Endometrial microvascular endothelial cells (primary cell): ENCODE data around the gene PRKCSH. TPM values are rescaled to one million over a fixed set of nuclear protein-coding genes. Genes with fewer than 3 reads are reported as not detected.
"Not testable (repeated sequence)": the region's sequence is repeated elsewhere in the genome, so short reads cannot be mapped to it uniquely, and the experiment has no call there.

Source experiments
- in situ Hi-C: cut with HindIII; loops from 2 replicates; pipeline ENCODE4 v1.10.0; 2017; ENCODE audit warnings: low sequenced_read_pairs, low pct_unique_long_range_greater_than_20kb; ENCODE audit errors: inconsistent ontology term
- total RNA-seq: library from RNA; depleted of rRNA; stranded (reverse); fragments of >200 nt; gene quantifications from one replicate; pipeline ENCODE4 v1.2.3, GENCODE V29; 2015; ENCODE audit errors: inconsistent ontology term

PRKCSH gene
- total RNA-seq, 1 donor from 2014 or later, result 261 TPM

DNA sequence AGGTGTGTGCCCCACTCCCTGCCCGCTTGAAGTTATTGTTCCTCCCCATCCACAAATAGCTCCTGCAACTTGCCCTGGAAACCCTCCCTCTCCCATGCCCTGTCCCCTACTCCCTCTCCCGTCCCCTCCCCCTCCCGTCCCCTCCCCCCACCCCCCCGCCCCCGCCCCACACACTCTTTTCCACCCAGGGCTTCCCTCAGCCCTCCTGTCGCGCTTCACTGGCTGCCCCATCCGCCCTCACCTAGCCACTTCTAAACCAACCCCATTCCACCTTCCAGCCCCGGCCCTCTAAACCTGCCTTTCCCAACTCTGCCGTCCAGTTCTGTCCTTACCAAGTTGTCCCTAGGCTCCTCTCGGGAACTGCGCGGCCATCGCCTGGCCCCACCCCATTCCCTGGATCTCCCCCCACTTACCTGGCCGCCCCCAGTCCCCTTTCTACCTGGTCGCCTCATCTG is 17.3 kb upstream of the PRKCSH start:
- in situ Hi-C loops, result no loop called here

DNA sequence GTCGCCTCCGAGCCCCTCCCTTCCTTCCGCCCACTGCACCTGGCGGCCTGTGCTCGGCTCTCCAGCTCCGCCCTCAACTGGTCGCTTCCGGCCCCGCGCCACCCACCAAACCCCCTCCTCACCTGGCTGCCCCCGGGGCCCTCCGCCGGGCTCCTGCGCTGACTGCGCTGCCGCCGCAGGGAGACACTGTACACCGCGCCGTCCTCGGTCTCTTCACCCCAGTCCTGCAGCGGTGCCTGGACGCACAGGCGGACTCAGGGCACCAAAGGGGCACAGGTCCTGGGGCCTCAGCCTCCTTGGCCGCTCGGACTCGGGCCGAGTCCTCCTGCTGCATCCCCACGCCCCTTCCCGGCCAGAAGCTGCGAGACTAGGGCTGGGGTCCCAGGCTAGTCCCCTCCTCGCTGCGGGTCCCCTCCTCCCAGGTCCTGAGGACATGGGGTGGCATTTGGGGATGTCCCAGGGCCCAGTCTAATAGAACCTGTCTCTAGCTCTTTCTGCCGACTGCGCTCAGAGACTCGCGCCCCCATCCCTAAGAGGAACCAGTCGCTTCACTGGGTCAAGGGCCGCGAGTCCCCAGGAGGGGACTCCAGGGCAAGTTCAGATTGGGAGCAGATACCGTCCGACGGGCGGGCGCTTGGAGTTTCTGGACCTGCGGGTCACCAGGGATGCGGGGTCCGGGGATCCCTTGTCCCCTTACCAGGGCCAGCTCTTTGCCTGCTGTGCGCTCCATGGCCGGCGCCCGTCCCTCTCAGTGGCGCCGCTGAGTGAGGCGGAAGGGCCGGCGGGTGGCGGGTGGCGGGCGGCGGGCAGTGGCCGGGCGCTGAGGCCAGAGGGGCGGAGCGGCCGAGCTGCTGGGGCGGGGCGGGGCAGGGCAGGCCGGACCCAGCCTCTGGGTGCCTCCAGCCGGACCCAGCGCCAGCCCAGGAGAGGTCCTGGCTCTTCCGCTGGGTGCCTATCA is 16.6 kb upstream of the PRKCSH start, which contains the start of gene RGL3:
Gene RGL3, minus strand, starts transcription at position 766 of the 958 bp plus-strand sequence. Its CDS starts 36 bp downstream, at position 730.
- in situ Hi-C loops, result no loop called here

DNA sequence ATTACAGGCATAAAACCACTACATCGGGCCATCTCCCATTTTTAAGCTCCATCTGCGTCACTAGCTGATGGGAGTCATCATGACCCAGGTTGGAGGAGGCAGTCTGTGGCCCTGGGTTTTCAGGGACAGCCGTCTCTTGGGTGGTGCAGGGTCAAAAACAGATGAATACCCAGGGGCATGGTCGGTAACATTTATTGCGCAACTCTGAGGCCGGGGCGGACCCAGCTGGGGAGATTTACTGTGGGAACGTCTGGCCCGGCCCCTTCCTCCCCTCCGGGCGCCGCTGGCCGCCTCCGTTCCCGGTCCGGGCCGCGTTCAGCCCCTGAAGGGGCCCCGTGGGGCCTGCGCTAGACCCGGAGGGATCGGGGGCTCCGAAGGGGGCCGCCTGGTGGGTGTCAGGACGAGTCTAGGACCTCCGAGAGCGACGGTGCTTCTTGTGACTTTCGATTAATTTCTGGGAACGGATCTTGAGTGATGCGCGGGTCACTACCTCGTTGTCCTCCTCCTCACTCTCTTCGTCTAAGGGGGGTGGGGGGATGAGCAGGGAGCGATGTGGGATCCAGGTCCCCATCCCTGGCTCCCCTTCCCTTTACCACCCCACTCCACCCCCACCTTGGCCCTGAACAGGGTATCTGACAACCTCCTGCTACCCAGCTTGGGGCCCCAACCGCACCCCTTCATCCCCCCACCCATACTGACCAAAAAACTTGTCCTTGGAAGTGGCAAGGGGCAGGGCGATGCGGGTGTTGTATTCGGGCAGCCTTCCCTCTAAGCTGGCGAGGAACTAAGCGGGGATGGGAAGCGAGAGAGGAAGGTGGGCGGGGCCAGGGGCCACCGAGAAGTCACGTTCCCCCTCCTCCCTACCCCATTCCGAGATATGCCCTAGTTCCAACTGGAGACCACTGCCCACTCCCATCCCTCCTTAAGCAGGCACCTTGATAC is 14.7 kb upstream of the PRKCSH start:
- in situ Hi-C loops, result no loop called here

DNA sequence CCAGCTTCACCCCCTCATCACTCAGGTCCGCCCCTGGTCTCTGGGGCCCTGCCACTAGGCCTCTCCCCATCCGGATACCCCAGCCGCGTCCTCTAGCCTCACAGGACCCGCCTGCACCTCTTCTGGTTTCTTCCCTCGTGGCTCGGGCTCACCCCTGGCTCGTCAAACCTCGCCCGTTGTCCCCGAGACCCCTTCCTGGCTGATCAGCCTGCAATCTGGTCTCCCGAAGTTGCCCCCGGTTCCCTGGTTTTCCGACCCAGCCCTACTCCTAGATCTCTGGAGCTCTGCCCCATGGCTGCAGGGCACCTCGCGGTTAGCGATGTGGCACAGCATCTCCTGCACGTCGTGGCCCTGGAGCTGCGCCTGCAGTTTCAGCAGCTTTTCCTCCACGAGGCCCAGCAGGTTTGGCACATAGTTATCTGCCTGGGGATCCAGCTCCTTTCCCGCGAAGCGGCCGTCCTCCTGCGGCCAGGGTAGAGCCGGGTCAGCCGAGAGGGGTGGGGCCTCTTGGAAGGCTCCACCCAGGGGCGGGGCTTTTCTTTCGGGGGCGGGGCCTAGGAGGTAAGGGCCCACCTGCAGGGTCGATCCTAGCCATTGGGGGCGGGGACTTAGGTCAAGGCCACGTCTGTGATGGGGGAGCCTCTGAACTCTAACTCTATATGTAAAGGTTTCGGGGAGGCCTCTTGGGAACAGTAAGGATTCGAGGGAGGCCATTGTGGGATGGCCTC is 13.9 kb upstream of the PRKCSH start:
- in situ Hi-C loops, result no loop called here

DNA sequence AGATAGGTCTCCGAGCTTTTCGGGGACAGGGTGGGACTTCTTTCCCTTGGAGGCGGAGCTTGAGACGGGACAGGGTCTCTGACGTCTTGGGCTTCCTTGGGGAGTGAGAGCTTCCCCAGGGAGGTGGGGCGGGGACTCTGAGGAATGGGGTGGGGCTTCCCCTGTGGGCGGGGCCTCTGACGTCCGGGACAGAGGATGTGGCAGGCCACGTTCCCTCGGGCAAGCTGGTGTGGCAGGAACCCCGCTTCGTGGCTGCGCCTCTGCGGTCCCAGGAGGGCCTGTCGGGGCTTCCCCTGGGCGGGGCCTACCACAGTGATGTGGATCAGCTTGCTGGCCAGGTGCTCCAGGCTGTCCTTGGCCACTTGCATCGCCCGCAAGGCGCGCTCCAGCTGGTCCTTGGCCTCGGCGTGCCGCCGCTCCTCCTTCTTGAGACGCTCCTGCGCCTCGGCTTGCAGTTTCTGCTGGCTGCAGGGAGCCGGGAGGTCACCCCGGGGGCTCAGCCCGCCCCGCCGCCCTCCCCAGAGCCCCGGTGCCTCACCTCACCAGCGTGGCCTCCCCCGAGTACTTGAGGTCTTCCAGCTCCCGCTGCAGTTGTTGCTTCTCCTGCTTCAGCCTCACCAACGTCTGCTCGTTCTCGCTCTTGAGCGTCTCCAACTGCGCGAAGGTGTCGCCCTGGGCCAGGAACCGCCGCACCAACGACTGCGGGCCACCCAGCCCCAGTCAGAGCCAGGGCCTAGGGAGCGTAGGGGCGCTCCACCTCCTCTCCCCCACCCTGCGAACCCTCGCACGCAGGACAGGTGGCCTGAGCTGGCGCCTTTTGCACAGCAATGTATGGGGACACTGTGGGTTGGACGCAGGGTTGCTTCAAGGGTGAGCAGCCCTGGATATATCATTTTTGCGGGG is 13.0 kb upstream of the PRKCSH start:
- in situ Hi-C loops, result no loop called here

DNA sequence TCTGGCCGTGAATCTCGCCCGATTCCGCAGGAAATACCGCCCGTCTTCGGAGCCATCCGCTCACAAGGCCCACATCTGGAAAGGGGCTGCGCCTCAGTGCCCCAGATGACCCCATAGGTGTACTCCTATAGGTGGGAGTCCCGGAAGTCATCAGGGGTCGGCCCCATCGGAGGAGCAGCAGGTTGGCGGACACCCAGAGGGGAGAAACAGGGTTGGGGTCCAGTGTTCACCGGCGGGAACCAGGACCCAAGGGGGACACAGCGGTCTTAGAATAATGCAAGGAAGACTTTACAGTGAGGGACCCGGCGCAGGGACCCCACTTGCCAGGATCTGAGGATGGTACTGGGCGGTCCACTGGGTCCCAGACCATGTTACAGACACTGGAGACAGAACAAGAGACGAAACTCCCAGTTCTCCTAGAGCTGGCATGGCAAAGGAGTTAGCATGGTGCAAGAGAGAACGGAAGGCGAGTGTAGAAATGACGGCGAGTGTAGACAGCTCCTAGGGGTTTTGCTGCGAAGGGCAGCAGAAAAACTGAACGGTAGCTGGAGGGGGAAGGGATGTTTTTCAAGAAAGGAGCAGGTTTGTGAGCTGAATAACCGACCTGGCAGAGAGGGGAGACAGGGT is 12.2 kb upstream of the PRKCSH start:
- in situ Hi-C loops, result no loop called here

DNA sequence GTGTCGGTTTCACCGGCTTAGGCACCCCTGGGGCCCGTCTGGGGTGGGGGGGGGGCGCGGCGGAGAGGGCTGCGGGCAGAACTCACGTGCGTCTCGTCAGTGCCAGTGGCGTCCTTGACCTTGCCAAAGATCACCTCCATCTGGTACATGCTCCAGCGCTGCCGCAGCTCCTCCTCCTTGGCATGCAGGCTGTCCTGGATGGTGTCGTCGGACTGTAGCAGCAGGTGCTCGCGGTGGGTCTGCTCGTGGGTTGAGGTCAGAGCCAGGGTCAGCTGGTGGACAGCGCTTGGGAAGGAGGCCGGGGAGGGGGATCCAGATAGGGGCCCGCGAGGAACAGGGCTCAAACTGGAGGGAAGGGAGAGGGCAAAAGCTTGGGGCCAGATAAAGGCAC is 11.6 kb upstream of the PRKCSH start:
- in situ Hi-C loops, result no loop called here

DNA sequence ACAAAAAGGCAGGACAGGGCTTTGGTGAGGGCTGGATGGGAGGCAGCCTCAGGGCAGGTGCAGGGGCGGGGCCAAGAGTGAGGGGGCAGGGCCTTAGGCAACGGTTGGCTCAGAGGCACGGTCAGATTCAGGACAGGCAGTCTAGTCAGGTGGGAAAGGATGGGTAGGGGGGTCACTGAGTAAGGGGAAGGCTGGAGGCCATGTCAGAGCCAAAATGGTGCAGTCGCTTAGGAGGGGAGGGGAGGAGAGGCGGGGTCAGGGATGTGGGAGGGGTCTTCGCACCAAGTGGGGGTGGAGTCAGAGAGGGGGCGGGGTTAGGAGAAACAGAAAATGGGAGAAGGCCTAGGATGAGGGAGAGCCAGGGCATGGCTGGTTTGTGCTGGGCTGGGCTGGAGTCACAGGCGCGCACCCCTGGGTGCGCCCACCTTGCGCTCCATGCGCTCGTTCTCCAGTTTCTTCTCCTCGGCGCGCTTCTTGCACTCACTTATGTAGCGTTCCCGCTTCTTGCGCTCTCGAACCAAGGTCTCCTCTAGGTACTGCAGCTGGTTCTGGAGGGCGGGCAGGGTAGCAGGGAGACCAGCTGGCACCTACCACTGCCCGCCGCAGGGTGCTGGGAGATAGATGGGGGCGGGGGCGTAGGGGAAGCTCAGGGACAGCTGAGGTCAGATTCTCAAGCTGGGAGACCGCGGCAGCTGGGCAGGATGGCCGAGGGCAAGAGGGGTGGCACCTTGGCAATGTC is 9.5 kb upstream of the PRKCSH start:
- in situ Hi-C loops, result no loop called here

DNA sequence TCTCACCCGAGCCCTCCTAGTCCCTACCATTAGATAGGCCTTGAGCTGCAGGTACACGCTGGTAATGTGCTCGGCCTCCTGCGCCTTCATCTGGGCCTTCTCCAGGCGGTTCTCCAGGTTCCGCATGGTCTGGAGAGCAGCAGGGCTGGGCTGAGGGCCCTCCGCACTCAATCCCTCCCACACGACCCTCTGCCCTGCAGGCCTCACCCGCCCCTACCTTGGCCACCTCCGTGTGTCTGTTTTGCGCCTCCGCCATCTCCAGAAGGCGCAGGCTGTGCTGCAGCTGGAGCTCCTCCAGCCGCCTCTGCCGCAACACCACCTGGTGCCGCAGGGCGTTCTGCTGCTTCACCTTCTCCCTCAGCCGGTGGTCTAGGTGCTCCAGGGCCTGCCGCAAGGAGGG is 8.8 kb upstream of the PRKCSH start:
- in situ Hi-C loops, result no loop called here

DNA sequence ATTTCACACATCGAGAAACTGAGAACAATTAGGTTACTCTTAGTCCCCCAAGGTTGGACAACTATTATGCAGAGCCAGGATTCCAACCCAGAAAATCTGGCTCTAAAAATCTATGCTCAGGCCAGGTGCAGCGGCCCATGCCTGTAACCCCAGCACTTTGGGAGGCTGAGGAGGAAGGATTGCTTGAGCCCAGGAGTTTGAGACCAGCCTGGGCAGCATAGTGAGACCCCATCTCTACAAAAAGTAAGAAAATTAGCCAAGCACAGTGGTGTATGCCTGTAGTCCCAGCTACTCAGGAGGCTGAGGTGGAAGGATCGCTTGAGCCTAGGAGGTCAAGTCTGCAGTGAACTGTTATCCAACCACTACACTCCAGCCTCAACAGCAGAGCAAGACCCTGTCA is 1.9 kb upstream of the PRKCSH start:
- in situ Hi-C loops, result not testable (repeated sequence)

DNA sequence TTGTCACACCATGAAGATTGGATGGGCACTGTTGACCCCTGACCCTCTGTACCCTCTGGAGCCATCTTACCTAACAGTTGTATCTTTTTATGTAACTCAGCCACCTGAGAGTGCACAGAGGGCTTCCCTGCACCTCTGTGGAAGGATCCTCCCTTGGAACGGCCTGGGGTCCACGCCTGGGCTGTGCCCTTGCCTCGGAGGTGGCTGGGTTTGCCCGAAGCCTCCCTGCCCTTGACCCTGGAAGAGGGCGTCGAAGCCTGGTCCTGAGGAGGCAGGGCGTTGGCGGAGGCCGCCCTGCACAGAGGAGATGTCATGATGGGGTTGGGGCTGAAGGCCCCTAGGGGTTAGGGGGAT is 755 bp upstream of the PRKCSH start:
- in situ Hi-C loops, result no loop called here

DNA sequence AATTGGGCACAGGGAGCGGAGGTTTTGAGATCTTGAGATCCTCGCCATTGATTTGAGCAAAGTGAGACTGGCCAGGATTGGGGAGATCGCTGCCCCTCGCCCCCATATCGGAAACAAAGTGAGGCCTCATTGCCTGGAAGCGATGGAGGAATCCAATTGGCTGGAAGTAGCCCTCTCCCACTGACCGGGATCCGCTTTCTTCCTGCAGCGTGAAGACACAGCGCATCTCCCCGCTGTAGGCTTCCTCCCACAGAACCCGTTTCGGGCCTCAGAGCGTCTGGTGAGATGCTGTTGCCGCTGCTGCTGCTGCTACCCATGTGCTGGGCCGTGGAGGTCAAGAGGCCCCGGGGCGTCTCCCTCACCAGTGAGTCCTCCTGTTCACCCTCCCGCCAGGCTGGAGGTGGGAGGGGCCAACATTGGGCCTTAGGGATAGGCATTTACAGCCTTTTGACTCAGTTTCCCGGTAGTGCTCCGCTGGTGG is 438 bp downstream of the PRKCSH start:
- in situ Hi-C loops, result no loop called here

DNA sequence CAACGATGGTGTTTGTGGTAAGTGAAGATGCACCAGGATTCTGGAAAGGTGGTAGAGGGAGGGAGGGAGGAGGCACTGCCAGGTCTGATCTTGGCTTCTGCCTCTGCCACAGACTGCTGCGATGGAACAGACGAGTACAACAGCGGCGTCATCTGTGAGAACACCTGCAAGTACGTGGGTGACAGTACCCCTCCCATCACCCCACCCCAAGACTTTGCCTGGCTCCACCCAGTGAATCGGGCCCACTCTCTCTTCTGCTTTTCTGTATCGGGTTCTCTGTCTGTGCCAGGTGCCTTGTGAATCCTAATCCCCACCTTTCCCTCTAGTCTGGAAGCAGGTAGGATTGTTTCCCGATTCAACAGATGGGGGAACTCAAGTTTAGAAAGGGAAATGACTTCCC is 2.5 kb downstream of the PRKCSH start:
- in situ Hi-C loops, result no loop called here

DNA sequence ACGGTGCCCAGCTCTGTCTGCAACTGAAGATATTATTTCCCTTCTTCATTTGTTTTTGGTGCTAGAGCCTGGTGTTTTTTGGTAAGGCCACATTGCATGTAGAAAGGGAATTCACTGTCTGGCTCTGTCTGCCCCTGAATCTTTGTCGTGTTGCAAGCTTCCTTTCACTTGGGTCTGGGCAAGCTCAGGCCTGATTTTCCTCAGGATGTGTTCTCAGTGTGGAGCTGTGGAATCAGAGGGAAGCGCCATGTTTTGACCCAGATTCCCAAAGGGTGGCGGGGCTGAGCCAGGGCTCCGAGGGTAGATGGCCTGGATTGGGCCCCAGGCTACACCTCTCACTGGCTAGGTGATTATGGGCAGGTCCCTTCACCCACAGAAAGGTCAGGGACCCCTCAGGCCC is 8.6 kb downstream of the PRKCSH start:
- in situ Hi-C loops, result no loop called here

DNA sequence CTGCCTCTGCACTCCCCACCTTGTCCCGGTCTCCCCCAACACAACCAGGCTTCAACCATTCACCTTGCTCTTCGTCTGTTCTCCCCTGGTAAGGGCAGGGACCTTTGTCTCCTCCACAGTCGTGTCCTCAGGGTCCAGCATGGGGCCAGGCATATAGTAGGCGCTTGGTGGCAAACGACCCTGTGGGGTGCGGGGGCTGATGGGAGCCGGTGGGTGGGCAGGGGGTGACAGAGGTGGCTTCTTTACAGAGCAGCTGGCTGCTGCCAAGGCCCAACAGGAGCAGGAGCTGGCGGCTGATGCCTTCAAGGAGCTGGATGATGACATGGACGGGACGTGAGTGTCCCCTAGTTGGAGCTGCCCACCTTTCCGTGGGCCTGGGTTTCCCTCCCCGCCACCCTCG is 9.7 kb downstream of the PRKCSH start:
- in situ Hi-C loops, result no loop called here

DNA sequence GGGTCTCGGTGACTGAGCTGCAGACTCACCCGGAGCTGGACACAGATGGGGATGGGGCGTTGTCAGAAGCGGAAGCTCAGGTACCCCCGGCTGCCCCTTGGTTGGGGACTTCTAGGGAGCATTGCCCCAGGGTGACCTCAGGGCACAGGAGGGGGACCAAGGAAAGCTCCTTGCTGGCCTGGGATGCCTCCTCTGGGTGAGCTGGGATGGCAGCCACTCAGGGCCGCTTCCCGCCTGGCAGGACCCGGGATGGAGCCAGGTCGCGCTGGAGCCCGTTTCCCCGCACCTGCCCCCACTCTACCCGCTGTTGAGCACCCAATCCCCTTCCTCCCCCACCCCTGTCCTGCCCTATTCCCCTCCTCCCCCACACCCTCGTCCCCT is 10.8 kb downstream of the PRKCSH start:
- in situ Hi-C loops, result no loop called here
